Ovary (tissue), 3 donors: ENCODE data around the gene TMEM88.

Experiments
- POLR2A ChIP-seq: fragments of 450-650 bp; IDR thresholded peaks from one replicate; pipeline ENCODE4 v1.6.1; 2017; ENCODE audit warnings: antibody characterized with exemption, mild to moderate bottlenecking, moderate library complexity
- TF ChIP-seq, protein P1 (sequence below), 3 donors: fragments of 450-650 bp in 2 of 3; fragments of 200-600 bp in 1 of 3; IDR thresholded peaks; one replicate each; pipeline versions ENCODE4 v1.5.1 to v1.8.0; 2016 to 2022; ENCODE audit warnings: antibody characterized with exemption in 3 of 3, mild to moderate bottlenecking in 1 of 3
- donor health status: DM: no; HTN: no; CAD: no.

- no peak for TF ChIP-seq POLR2A
- TF ChIP-seq, protein P1, sequence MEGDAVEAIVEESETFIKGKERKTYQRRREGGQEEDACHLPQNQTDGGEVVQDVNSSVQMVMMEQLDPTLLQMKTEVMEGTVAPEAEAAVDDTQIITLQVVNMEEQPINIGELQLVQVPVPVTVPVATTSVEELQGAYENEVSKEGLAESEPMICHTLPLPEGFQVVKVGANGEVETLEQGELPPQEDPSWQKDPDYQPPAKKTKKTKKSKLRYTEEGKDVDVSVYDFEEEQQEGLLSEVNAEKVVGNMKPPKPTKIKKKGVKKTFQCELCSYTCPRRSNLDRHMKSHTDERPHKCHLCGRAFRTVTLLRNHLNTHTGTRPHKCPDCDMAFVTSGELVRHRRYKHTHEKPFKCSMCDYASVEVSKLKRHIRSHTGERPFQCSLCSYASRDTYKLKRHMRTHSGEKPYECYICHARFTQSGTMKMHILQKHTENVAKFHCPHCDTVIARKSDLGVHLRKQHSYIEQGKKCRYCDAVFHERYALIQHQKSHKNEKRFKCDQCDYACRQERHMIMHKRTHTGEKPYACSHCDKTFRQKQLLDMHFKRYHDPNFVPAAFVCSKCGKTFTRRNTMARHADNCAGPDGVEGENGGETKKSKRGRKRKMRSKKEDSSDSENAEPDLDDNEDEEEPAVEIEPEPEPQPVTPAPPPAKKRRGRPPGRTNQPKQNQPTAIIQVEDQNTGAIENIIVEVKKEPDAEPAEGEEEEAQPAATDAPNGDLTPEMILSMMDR (IDR thresholded peaks at IDR 0.05) = no peak
Observed at GRCh38 chr17:7849130-7849750, 5.6 kb upstream of the TMEM88 start.
